H9 (cell line): Measurements from ENCODE around the gene OVOL2. TPM values are rescaled to one million over a fixed set of nuclear protein-coding genes. Genes with fewer than 3 reads are reported as not detected.
"Not testable (repeated sequence)": the region's sequence is repeated elsewhere in the genome, so short reads cannot be mapped to it uniquely, and the experiment has no call there.

Source experiments
- DNase-seq: peaks from one replicate; pipeline ENCODE4 v3.0.0-alpha.2; 2017
- H2AFZ ChIP-seq: one replicate; pipeline ENCODE4 v1.6.1; 2013; ENCODE audit warnings: mild to moderate bottlenecking, low read length, control low read depth, moderate library complexity
- H2AK5ac ChIP-seq: 2 replicates; pipeline ENCODE4 v1.6.1; 2013; ENCODE audit warnings: low read length, control low read depth, mixed read lengths; ENCODE audit not compliant: insufficient read length
- H2BK120ac ChIP-seq: one replicate; pipeline ENCODE4 v1.6.1; 2013; ENCODE audit warnings: low read depth, mild to moderate bottlenecking, low read length, control low read depth, inconsistent platforms; ENCODE audit not compliant: poor library complexity, severe bottlenecking
- H2BK12ac ChIP-seq: 2 replicates; pipeline ENCODE4 v1.6.1; 2013; ENCODE audit warnings: low read length, control low read depth, mixed read lengths, low read depth; ENCODE audit not compliant: insufficient read length
- H2BK15ac ChIP-seq: 2 replicates; pipeline ENCODE4 v1.6.1; 2013; ENCODE audit warnings: low read depth, low read length, control low read depth
- H2BK20ac ChIP-seq: one replicate; pipeline ENCODE4 v1.6.1; 2013; ENCODE audit warnings: low read depth, mild to moderate bottlenecking, low read length, control low read depth, inconsistent platforms; ENCODE audit not compliant: poor library complexity, severe bottlenecking
- H2BK5ac ChIP-seq: 2 replicates; pipeline ENCODE4 v1.6.1; 2013; ENCODE audit warnings: low read length, control low read depth, mixed read lengths; ENCODE audit not compliant: insufficient read length
- H3K14ac ChIP-seq: 2 replicates; pipeline ENCODE4 v1.6.1; 2013; ENCODE audit warnings: low read length, control low read depth; ENCODE audit not compliant: insufficient read depth
- H3K18ac ChIP-seq: 2 replicates; pipeline ENCODE4 v1.6.1; 2013; ENCODE audit warnings: low read depth, mild to moderate bottlenecking, mixed read lengths, low read length, control low read depth; ENCODE audit not compliant: insufficient read length
- H3K23ac ChIP-seq: 2 replicates; pipeline ENCODE4 v1.6.1; 2013; ENCODE audit warnings: low read length, control low read depth, mixed read lengths, low read depth; ENCODE audit not compliant: insufficient read length
- H3K23me2 ChIP-seq: 2 replicates; pipeline ENCODE4 v1.6.1; 2013; ENCODE audit warnings: low read depth, mild to moderate bottlenecking, mixed read lengths, low read length, control low read depth; ENCODE audit not compliant: insufficient read length, poor library complexity, severe bottlenecking
- H3K27ac ChIP-seq: 2 replicates; pipeline ENCODE4 v1.5.1; 2013; ENCODE audit warnings: low read length, control low read depth, mixed read lengths, low read depth; ENCODE audit not compliant: insufficient read length
- H3K27me3 ChIP-seq: 2 replicates; pipeline ENCODE4 v1.6.1; 2013; ENCODE audit warnings: low read length, control low read depth, inconsistent platforms; ENCODE audit not compliant: insufficient read depth
- H3K4ac ChIP-seq: 2 replicates; pipeline ENCODE4 v1.6.1; 2013; ENCODE audit warnings: low read depth, mild to moderate bottlenecking, control low read depth, inconsistent platforms, low read length, moderate library complexity
- H3K4me1 ChIP-seq: 2 replicates; pipeline ENCODE4 v1.6.1; 2013; ENCODE audit warnings: low read length, control low read depth, inconsistent platforms; ENCODE audit not compliant: insufficient read depth
- H3K4me2 ChIP-seq: 2 replicates; pipeline ENCODE4 v1.6.1; 2013; ENCODE audit warnings: low read length, control low read depth, mixed read lengths; ENCODE audit not compliant: insufficient read length, insufficient read depth
- H3K56ac ChIP-seq: 2 replicates; pipeline ENCODE4 v1.6.1; 2013; ENCODE audit warnings: low read depth, mild to moderate bottlenecking, mixed read lengths, low read length, control low read depth; ENCODE audit not compliant: insufficient read length
- H3K79me1 ChIP-seq: 2 replicates; pipeline ENCODE4 v1.6.1; 2013; ENCODE audit warnings: low read depth, mild to moderate bottlenecking, moderate library complexity, low read length, control low read depth, inconsistent platforms; ENCODE audit not compliant: insufficient read depth, poor library complexity, severe bottlenecking
- H3K79me2 ChIP-seq: 2 replicates; pipeline ENCODE4 v1.6.1; 2013; ENCODE audit warnings: low read length, control low read depth, inconsistent platforms; ENCODE audit not compliant: insufficient read depth
- H3K9ac ChIP-seq: 2 replicates; pipeline ENCODE4 v1.6.1; 2013; ENCODE audit warnings: low read length, control low read depth, mixed read lengths; ENCODE audit not compliant: insufficient read length; ENCODE audit errors: extremely low read depth
- H3K9me3 ChIP-seq: one replicate; pipeline ENCODE4 v1.6.1; 2013; ENCODE audit warnings: low read depth, low read length, inconsistent platforms; ENCODE audit not compliant: control insufficient read depth
- H3T11ph ChIP-seq: one replicate; pipeline ENCODE4 v1.6.1; 2013; ENCODE audit warnings: mild to moderate bottlenecking, low read length, control low read depth, inconsistent platforms
- H4K20me1 ChIP-seq: one replicate; pipeline ENCODE4 v1.6.1; 2013; ENCODE audit not compliant: control insufficient read depth, insufficient read length, insufficient read depth
- H4K5ac ChIP-seq: 2 replicates; pipeline ENCODE4 v1.6.1; 2013; ENCODE audit warnings: low read depth, mild to moderate bottlenecking, mixed read lengths, low read length, control low read depth; ENCODE audit not compliant: insufficient read length
- H4K8ac ChIP-seq: replicated peaks from 2 replicates; pipeline ENCODE4 v1.6.1; 2013; ENCODE audit warnings: low read length, control low read depth, mixed read lengths, low read depth; ENCODE audit not compliant: insufficient read length
- H4K91ac ChIP-seq: 2 replicates; pipeline ENCODE4 v1.6.1; 2013; ENCODE audit warnings: low read depth, mild to moderate bottlenecking, moderate library complexity, mixed read lengths, low read length, control low read depth; ENCODE audit not compliant: insufficient read length
- H3K27ac Mint-ChIP-seq, 3 experiments: 2 replicates in 2 of 3; 3 replicates in 1 of 3; pipeline ENCODE4 v1.8.0; 2020 to 2021; ENCODE audit warnings: mixed read lengths in 3 of 3, mild to moderate bottlenecking in 1 of 3, moderate library complexity in 1 of 3
- H3K27me3 Mint-ChIP-seq: 2 replicates; pipeline ENCODE4 v1.8.0; 2021; ENCODE audit warnings: low read depth, mild to moderate bottlenecking, moderate library complexity, mixed read lengths
- H3K36me3 Mint-ChIP-seq, 3 experiments: 2 replicates in 2 of 3; 3 replicates in 1 of 3; pipeline ENCODE4 v1.8.0; 2020 to 2021; ENCODE audit warnings: low read depth in 3 of 3, mixed read lengths in 3 of 3; ENCODE audit not compliant: insufficient read depth in 1 of 3
- H3K4me1 Mint-ChIP-seq, 2 experiments: 2 replicates each; pipeline ENCODE4 v1.8.0; 2020; ENCODE audit warnings: mixed read lengths in 2 of 2
- H3K4me3 Mint-ChIP-seq, 2 experiments: 2 replicates in 1 of 2; 3 replicates in 1 of 2; pipeline ENCODE4 v1.8.0; 2020 to 2021; ENCODE audit warnings: mild to moderate bottlenecking in 2 of 2, mixed read lengths in 2 of 2, moderate library complexity in 1 of 2
- H3K9me3 Mint-ChIP-seq, 2 experiments: 2 replicates in 1 of 2; 3 replicates in 1 of 2; pipeline ENCODE4 v1.8.0; 2020; ENCODE audit warnings: mild to moderate bottlenecking in 2 of 2, mixed read lengths in 2 of 2, moderate library complexity in 1 of 2
- WGBS: extraction: QIAGEN DNeasy Blood & Tissue Kit; methylation state at CpG from one replicate; pipeline ENCODE4 v1.1.7; 2013; ENCODE audit warnings: missing lambda C conversion rate, low lambda C conversion rate, mixed read lengths; ENCODE audit not compliant: insufficient read length; ENCODE audit errors: extremely low coverage; 5-methylcytosine and 5-hydroxymethylcytosine counted together
- total RNA-seq: library from RNA; stranded (reverse); gene quantifications from 2 replicates; pipeline ENCODE4 v1.2.1, GENCODE V29; 2021

Gene OVOL2
- total RNA-seq, 1 experiment from 2014 or later: 5.8 TPM

DNA sequence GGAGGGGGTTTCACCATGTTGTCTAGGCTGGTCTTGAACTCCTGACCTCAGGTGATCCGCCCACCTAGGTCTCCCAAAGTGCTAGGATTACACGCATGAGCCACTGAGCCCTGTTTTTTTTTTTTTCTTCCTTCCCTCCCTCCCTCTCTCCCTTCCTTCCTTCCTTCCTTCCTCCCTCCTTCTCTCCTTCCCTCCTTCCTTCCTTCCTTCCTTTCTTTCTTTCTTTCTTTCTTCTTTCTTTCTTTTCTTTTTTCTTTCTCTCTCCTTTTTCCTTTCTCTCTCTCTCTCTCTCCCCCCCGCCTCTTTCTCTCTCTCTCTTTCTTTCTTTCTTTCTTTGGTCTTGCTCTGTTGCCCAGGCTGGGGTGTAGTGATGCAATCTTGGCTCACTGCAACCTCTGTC is 30.6 kb upstream of the OVOL2 start:
- H3K9ac ChIP-seq, H3K9me3 Mint-ChIP-seq, H2BK5ac ChIP-seq, H3K14ac ChIP-seq, H4K20me1 ChIP-seq, H3K27ac Mint-ChIP-seq, H3K4me2 ChIP-seq, H4K5ac ChIP-seq, H2AK5ac ChIP-seq, H3K56ac ChIP-seq, H2BK12ac ChIP-seq, H2BK20ac ChIP-seq, H3K23me2 ChIP-seq, H3K9me3 ChIP-seq, DNase-seq, H3K79me1 ChIP-seq, H4K91ac ChIP-seq, H3K27me3 ChIP-seq, H3K27ac ChIP-seq, H3K23ac ChIP-seq, H3T11ph ChIP-seq, H2BK15ac ChIP-seq, H3K27me3 Mint-ChIP-seq, H3K18ac ChIP-seq, H3K79me2 ChIP-seq, H3K4me3 Mint-ChIP-seq, H3K36me3 Mint-ChIP-seq, H2BK120ac ChIP-seq, H4K8ac ChIP-seq, H3K4me1 ChIP-seq, H2AFZ ChIP-seq, H3K4ac ChIP-seq: not testable (repeated sequence)
- H3K4me1 Mint-ChIP-seq: peaks cover 5 to 13% of the 10 kb centered on the region in 2 experiments; a peak in 3 of 4 replicates
- no CpG with 5 or more reads among the region's 3 CpGs for WGBS
